CD4-positive, alpha-beta T cell treated with Interleukin-15 for 1 hour (primary cell): ENCODE measurements around the gene OBP2A.

Source experiments
- DNase-seq: peaks from one replicate; pipeline ENCODE4 v3.0.0-alpha.2; 2020

Gene OBP2A

GRCh38 chr9:135581636-135582426, 35.9 kb downstream of the OBP2A start:
- no peak for DNase-seq

GRCh38 chr9:135582541-135582940, 36.6 kb downstream of the OBP2A start:
- DNase-seq: no peak

- no peak for DNase-seq
These were observed 37.2 kb downstream of the OBP2A start for GRCh38 chr9:135582966-135583687.

GRCh38 chr9:135583688-135584011, 37.7 kb downstream of the OBP2A start:
- DNase-seq: no peak

GRCh38 chr9:135584371-135584770, 38.4 kb downstream of the OBP2A start:
- no peak for DNase-seq

- no peak for DNase-seq
These were observed 39.0 kb downstream of the OBP2A start for GRCh38 chr9:135584934-135585333.

- no peak for DNase-seq
These were observed 40.7 kb downstream of the OBP2A start for GRCh38 chr9:135586601-135587109.

- no peak for DNase-seq
These were observed 41.7 kb downstream of the OBP2A start for GRCh38 chr9:135587658-135588057.

GRCh38 chr9:135588371-135588770, 42.4 kb downstream of the OBP2A start:
- no peak for DNase-seq

- DNase-seq: no peak
These were observed 43.1 kb downstream of the OBP2A start for GRCh38 chr9:135588886-135589595.

GRCh38 chr9:135589596-135590485, 43.9 kb downstream of the OBP2A start:
- DNase-seq: no peak

- no peak for DNase-seq
These were observed 44.7 kb downstream of the OBP2A start for GRCh38 chr9:135590486-135591079.

- DNase-seq: no peak
These were observed 45.8 kb downstream of the OBP2A start for GRCh38 chr9:135591506-135592330.

- DNase-seq: no peak
These were observed 46.3 kb downstream of the OBP2A start for GRCh38 chr9:135592331-135592590.

- DNase-seq: no peak
These were observed 46.7 kb downstream of the OBP2A start for GRCh38 chr9:135592625-135593024.

GRCh38 chr9:135596211-135596610, 50.3 kb downstream of the OBP2A start:
- DNase-seq: no peak
